HG03575 (cell line): ENCODE results near the gene AP3S1.

Source experiments
- ATAC-seq: cut with Tn5 transposase; IDR thresholded peaks from one replicate; pipeline ENCODE4 v1.9.1; 2021; ENCODE audit not compliant: unreplicated experiment, insufficient number of reproducible peaks, low FRiP score; ENCODE audit errors: extremely low read depth

Gene AP3S1

DNA sequence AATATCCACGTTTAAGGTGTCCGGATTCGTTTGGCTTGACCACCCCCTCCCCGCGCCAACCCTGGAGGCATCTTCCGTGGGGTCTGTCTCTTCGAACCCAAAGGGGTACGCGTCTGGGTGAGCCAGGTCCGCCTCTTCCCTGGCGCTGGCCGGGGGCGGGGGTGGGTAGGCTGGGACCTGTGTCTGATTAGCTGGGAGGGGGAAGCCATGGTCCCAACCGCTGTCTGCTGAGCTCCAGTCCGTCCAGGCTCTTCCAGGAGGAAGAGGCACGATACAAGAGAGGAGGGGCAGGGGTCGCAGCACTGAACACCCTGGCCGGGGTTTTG is 120.5 kb downstream of the AP3S1 start, which contains the start of gene LVRN:
LVRN (plus strand) TSS at position 237 of the 326 bp plus-strand sequence. CDS start 143 bp downstream, outside the sequence.
- no peak for ATAC-seq

DNA sequence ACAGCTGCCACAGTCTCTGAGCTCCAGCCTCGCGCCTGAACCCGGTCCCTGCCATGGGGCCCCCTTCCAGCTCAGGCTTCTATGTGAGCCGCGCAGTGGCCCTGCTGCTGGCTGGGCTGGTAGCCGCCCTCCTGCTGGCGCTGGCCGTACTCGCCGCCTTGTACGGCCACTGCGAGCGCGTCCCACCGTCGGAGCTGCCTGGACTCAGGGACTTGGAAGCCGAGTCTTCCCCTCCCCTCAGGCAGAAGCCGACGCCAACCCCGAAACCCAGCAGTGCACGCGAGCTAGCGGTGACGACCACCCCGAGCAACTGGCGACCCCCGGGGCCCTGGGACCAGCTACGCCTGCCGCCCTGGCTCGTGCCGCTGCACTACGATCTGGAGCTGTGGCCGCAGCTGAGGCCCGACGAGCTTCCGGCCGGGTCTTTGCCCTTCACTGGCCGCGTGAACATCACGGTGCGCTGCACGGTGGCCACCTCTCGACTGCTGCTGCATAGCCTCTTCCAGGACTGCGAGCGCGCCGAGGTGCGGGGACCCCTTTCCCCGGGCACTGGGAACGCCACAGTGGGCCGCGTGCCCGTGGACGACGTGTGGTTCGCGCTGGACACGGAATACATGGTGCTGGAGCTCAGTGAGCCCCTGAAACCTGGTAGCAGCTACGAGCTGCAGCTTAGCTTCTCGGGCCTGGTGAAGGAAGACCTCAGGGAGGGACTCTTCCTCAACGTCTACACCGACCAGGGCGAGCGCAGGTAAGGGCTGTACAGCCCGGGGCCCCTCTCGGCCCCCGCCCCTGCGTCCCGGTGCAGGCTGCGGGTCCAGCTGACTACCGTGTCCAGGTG is 121.0 kb downstream of the AP3S1 start:
- no peak for ATAC-seq

DNA sequence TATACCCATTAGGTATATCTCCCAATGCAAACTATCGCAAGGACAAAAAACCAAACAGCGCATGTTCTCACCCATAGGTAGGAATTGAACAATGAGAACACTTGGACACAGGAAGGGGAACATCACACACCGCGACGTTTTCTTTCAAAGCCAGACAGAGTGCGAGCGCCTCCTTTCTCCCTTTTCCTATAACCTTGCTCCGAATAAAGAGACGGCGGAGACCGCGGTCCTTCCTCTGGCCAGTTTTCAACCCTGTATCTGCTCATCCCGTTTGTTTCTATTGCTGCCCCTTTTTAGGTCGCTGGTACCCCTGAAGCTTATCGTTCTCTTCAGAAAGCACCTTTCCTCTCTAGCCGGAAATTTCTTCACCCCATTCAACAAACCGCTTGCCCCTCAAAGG is 121.8 kb downstream of the AP3S1 start:
- ATAC-seq = no peak
